Activated CD4-positive, alpha-beta T cell treated with anti-CD3 and anti-CD28 coated beads for 24 hours (primary cell): ENCODE results near the gene SURF4.
A peak's percentile ranks its signal among the peaks of the same experiment; 100 is the strongest.
"Not testable (repeated sequence)": the region's sequence is repeated elsewhere in the genome, so short reads cannot be mapped to it uniquely, and the experiment has no call there.

Experiments used
- DNase-seq, 2 donors: peaks; one replicate each; pipeline ENCODE4 v3.0.0-alpha.2; 2020; ENCODE audit warnings: low read depth in 2 of 2

The SURF4 gene

DNA sequence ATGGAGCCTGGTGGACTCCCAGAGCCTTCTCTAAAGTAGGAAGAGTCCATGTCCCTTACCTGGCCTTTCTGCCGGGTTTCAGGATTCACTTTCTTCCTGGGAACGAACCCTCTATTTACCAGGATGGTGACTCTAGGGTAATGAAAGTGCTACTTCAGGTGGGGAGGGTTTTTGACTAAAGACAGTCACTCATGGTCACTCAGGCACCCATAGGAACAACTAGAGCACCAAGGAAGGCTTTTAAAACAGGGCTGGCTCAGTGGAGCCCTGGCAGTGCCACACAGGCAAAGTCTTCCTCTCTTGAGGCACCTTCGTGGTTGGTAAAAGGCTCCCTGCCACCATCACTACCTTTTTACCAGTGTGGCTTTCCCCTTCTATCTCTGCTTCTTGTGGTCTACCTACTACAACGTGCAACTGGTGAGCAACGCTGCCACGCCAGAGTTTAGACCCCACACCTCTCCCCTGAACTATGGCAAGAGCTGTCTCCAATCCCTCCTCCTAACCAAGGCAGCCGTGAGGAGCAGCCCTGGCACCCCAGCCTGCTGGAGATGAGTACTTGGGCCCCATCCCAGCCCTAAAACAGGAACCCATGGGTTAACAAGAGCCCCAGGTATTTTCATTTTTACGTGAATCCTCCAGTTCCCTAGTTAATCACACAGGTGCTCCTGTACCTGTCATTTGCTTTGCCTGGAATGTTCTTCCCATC lies 23.1 kb downstream of the SURF4 start:
- DNase-seq, result no peak

DNA sequence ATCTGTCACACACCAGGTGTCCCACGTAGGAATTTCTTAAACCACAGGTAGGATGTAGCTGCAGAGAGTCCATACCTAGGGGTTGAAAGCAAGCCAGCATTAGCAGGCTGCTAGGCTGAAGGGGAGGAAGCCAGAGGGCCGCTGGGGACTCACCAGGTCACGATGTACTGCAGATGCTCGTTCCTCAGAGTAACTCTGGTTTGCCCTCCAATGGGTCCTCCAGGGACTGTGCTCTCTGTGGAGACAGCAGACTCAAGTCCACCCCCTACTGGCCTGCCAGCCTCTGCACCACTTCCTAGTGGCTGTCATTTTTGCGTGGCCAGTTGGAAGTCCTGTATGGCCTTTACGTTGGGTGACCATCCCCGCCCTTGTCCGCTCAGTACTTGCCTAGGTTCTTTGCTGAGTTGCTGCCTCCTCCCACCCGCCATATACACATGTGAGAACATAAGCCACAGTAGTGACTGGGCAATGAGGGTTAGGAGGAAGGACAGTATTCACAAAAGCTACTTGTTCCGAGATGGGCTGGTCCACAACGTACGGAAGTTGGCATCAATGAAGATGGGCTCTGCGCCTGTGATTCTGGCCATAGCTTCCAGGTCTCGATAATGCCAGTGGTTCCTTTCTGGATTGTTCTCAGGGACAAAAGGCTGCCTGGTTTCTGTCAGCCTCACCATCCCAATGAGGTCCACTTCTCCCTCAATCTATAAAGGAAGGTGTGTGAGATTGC lies 23.8 kb downstream of the SURF4 start:
- no peak for DNase-seq

DNA sequence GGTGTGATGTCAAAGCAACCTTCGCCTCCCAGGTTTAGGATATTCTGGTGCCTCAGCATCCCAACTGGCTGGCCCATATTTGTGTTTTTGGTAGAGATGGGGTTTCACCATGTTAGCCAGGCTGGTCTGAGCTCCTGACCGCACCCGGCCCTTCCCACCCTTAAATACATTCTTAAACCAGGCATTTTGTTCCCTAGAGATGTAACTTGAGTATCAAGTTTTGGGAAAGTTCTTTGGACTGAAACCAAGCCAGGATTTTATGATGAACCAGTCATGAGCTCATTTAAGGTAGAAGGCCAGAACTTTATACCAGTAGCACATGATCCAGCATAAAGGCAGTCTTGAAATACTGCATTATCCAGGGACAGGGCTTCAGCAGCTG lies 24.3 kb downstream of the SURF4 start:
- DNase-seq, result no peak

DNA sequence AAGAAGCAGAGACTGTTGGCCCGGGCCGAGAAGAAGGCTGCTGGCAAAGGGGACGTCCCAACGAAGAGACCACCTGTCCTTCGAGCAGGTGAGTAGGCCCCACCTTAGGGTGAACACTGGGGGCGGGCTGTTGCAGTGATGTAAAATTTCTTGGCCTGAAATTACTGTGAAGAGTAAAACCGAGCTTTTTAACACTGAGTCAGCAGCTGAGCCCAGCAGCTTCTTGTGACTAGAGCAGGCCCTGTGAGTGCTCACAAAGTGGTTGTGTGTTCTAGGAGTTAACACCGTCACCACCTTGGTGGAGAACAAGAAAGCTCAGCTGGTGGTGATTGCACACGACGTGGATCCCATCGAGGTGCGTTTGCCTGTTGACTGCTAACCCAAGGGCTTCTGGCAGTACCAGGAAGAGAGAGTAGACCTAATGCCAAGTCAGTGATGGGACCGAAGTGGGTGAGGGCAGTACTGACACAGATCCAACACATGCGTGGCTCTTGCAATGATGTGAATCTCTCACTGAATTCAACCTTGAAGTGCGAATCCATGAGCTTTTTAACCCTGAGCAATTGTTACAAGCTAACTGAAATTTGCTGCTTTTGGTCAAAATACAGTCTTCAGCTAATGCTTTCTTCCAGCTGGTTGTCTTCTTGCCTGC lies 25.8 kb downstream of the SURF4 start:
- DNase-seq, result no peak

DNA sequence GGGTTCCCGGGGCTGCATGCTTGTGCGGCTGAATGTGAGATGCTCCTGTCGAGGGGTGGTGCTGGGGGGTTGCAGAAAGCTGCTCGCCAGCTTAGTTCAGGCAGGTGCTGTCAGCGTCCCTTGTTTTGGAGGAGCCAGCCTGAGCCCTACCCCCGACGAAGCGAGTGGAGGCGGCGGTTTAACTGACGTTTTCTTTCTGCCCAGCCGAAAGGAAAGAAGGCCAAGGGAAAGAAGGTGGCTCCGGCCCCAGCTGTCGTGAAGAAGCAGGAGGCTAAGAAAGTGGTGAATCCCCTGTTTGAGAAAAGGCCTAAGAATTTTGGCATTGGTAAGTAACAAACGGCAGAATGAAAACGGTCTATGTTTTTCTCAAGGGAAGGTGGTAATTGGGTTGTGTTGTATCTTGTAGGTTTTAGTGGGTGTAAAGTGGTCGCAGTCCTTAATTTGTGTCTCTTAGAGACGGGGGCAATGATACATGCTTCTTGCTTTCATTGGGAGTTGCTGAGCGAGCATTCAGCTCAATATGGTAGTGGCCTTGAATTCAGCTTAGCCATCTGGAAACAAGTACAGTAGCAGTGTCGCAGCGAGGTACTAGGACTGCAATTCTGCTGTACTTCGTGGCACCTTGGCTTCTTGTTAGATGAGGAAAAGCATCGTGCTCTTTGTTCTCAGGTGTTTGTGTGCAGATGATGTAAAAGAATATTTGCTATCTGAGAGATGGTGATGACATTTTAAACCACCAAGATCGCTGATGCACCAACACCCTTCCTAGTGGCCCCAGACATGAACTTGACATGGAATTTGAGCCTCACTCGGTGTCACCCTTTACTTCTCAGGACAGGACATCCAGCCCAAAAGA lies 26.9 kb downstream of the SURF4 start:
- DNase-seq, result no peak

DNA sequence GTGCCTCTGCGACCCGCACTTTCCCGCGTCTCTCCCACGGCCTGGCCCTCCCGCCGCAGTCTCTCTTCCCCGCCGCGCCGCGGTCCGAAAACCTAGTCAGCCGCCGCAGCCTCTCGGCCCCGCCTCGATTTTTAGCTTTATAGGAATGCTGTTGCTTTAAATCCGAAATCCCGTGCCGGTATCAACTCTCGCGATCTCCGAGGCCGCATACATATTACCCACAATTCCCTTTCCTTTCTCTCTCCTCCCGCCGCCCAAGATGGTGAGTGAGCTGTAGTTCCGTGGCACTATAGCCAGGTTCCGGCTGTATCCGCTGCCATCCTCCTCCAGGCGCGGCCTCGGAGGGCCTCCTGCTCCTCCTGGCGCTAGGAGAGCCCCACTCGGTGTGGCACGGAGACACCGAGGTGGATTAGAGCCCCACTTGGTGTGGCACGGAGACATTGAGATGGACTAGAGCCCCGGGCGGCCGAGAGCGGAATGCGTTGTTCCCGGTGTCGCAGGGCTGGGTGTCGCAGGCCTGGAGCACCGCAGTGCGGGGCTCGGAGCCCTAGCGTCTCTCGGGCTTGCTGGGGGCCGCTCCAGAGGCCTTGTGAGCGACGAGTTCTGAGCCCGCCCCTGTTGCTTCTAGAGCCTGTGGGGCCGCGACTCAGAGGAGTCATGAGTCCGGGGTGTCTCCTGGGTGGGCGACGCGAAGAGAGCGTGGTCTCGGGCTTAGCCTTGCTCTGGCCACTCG lies 27.7 kb downstream of the SURF4 start, which contains the start of the genes MED22 and RPL7A:
Gene MED22 (minus strand): TSS at position 147 of the 733 bp plus-strand sequence. CDS start 1,469 bp downstream, outside the sequence.
Gene RPL7A (plus strand): TSS at position 234 of the 733 bp plus-strand sequence. CDS start 26 bp downstream, at position 260.
- DNase-seq, result peak; percentile 88 to 94

DNA sequence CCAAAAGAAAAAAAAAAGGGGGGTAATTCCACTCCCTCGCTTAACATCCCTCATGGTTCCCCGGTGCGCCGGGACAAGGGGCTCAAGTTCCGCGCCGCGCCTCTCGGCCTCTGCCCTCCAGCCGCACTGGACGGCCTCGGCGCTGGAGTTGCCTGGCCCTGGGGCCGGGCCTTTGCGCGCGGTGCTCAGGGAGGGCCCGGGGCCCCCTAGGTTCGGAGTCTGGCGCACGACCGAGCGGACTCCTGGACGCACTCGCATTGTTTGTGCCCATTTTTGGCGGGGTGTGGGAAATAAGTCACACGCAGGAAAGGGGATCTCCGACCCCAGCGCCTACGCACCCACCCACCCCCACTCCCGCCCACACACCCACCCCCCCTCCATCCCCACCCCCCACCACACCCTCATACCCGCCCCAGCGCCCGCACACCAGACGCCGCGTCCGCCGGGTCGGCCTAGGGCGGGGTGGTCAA lies 28.3 kb downstream of the SURF4 start:
- DNase-seq, result no peak

DNA sequence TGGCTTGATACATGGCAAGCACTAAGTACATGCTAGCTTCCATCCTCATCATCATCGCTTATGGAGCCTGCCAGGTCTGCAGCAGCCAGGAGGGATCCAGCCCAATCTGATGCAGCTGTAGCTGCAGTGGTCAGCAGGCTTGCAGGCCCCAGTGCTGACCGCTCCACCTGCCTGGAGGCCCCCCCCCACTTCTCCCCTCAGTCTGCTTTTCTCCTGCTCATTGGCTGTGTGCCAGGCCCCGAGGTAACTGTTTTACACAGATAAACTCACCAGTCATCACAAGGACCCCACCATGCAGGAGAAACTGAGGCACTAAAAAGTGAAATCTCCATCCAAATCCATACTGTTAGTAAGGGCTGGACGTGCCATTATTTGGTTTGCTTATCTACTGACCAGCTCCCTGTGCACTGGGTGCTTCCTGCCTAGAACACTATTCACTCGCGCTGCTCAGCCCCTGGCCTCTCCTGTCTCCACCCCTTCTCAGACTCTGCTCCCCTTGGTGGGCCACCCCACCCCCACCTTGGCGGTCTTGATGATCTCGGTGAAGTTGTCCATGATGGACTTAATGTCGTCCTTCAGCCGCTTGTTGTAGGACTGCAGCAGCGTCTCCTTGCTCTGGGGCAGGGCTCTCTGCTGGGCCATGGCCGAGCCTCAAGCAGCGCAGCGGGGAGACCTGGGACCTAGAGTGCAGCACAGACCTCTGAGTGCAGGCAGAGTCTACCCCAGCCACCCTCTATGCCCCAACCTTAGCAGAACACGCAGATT lies 29.7 kb downstream of the SURF4 start:
- DNase-seq, result no peak

DNA sequence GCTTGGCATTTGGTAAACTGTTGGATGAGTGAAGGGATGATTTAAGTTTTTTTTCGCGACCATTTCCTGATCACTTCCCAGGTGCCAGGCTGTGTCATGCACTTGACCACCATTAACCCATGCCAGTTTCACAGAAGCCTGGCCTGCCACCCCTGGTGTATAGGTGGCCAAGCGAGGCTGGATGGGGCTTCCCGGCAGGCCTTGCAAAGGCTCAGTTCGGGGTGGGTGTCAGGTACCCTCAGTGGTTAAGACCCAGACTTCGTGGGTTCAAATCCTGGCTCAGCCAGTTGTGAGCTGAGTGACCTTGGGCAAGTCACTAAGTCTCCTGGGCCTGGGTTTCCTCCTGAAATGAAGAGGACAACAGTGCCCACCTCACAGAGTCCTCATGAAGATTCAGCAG lies 30.3 kb downstream of the SURF4 start:
- no peak for DNase-seq

DNA sequence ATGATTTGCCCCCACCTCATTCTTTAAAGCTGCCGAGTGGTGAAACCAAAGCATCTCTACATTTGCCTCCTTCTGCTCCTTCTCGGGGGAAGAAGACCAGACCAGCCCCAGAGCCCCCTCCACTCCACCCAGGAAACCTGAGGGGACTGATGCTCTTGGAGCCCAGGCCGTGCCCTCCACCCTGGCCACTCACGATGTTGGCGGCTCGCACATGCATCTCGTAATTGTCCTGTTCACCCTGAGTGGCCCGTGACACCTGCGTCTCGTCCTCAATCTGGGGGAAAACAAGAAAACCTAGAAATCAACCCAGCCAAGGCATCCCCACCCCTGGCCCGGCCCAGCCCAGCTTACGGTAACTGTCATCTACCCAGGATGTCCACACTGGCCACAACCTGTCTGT lies 30.9 kb downstream of the SURF4 start:
- no peak for DNase-seq

DNA sequence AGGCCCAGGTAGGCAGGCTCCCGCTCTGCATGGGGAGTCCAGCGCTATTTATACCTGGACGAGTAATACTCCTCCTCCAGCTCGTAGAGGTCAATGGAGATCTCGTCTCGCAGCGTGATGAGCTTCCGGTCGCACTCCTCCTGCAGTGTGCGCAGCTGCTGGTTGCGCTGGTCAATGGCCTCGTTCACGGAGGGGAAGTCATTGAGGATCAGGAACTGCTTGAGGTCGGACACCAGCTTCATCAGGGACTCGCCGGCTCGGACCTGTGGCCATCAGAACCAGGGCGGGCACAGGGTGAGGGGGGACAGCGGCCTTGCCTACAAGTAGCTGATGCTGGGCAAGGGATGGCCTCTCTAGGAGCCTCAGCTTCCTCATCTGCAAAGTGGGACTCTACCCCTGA lies 31.8 kb downstream of the SURF4 start:
- DNase-seq, result no peak

DNA sequence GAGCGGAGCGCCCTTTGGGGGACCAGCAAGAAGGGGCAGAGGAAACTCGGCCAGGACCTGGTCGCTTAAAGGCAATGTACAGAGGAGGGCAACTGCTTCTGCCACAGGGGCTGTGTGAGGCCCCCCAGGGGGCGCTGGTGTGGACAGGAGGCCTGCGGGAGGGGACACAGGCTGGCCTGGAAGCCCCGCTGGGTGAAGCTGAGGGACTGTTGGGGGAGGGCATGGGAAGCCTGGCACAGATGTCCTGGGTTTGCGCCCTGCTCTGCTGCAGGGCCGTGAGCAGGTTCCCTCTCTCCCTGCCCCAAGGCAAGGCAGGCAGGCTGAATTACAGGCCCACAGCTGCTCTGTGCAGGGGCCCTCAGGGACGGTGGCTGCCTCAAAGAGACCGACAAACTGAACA lies 33.3 kb downstream of the SURF4 start:
- no peak for DNase-seq

DNA sequence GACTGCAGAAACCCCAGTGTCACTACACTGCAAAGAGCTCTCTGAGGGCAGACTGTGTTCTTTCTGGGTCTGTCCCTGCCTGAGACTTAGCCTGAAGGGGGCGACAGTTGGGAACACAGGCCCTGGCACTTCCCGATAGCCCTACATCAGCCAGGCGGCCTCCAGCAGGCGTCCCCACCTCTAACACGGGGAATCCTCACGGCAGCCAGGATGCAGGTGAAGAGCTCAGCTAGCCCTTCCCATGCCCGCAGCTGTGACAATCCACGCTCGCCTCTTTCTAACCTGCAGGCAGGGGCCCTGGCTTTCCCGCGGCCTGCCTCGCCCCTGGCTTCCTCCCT lies 33.8 kb downstream of the SURF4 start:
- DNase-seq, result no peak

DNA sequence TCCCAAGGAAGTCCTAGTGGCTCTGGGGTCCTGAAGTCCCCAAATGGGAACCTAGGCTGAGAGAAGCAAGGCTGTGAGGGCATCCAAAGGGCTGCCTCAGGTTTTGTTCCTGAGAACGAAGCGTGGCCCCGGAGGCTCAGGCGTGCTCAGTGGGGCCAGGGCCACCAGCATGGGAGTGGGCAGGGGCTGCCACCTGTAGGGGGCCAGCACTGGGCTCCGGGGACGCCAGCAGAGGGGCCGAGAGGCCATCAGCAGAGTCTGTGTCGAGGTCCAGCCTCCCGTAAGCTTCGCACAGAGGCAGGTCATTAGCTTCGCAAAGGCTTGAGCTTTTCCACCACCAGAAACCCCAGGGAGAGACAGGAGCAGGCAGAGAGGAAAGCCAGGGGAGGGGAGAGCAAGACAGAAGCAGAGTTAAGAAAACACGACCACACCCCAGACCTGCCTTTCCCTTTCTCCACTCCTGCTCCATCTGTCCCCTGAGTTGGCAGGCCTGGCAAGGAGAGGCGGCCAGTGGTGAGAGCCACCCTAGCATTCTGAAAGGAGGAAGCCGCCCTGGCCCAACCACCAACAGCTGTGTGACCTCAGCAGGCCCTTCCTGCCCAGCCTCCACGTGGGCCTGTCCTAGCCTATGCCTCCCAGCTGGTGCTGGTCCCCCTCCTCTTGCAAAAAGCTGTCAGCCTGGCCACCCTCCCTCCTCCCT lies 34.3 kb downstream of the SURF4 start:
- DNase-seq, result no peak

DNA sequence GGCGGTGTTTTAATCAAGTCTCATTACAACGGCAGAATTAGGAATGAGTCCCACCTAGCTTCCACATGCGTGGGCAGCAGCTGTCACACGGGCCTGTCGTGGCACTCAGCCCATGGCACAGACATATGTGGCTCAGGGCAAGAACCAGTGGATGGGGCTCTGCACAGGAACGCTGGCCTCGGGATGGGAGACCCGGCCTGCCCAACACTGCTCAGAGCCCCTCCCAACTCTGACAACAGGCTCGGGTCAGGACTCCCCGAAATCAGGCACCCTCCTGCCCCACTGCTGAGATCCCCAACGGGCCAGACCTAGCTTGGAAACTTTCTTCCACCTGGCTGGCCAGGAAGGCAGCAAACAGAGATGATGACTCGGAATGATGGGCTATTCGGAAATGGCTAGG lies 34.9 kb downstream of the SURF4 start:
- DNase-seq, result no peak

DNA sequence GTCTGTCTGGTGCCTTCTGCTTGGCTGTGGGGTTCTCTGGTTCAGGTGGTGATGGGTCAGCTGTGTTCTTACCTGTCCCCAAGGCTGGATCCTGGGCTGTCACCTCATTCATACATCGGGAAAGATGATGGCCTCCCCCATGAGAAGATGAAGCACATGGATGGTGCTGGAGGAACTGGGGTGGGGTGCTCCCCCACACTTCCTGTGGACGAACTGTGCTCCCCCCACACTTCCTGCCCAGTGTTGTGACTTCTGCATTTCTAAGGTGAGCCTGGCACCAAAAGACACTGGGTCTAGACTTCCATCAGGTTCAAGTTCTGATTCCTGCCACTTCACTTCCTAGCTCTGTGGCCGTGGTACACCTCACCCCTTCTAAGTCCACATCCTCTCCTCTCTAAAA lies 35.6 kb downstream of the SURF4 start:
- no peak for DNase-seq

DNA sequence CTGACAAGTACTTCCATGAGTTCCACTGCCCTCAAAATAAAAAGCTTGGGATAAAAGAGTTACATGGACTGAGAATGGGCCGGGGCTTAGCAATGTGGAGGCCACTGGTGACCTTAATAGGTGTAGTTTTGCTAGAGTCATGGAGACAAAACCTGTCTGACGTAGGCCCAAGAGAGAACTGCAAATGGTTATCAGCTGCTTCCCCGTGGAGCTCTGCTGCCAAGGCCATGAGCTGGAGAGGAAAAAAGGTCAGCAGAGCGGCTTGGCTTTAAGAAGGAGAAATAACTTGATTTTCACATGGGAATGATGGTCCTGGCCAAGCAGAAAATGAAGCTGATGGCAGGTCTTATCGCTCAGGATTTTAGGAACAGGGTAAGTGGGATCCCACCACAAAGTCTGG lies 36.2 kb downstream of the SURF4 start:
- DNase-seq, result no peak

DNA sequence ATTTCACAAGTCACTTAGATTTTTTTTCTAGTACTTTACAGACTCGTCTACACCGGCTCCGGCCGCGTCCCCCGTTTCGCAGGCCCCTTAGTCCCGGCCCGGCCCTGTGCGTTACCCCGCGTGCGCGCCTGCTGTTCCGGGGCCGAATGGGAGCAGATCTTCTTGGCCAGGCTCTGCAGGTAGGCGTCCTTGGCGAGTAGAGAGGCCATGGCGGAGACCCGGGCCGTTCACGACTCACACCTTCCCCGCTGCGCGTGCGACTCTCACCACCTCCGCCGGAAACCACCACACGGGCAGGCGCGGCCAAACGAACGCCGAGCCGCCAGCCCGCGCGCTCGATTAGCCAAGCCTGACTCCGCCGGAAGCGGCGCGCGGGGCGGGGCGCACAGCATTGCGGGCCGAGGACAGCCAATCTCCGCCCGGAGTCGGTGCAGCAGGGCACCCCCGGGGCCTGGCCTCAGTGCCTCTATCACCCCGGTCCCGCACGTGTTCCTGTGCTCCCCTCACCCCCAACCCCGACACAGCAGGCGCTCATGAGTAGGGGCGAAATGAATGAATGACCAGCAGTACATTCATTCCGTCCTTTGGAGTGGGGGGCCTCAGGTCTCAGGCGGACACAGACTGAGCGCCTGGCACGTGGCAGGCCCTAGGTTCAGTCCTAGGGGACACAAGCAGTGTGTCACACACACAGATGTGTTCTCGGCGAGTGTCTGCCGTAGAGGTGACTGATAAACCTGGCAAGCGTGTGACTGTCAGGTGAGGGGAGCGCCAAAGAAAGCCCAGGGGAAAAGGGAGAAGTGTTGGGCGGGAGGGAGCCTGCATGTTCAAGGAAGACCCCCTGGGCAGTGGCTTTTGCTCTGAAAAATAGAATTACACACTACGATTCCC lies 39.7 kb downstream of the SURF4 start, which contains the start of gene SURF6:
Gene SURF6 (minus strand): TSS at position 265 of the 888 bp plus-strand sequence. CDS start 56 bp downstream, at position 209.
- DNase-seq, result peak; percentile 88 to 92

DNA sequence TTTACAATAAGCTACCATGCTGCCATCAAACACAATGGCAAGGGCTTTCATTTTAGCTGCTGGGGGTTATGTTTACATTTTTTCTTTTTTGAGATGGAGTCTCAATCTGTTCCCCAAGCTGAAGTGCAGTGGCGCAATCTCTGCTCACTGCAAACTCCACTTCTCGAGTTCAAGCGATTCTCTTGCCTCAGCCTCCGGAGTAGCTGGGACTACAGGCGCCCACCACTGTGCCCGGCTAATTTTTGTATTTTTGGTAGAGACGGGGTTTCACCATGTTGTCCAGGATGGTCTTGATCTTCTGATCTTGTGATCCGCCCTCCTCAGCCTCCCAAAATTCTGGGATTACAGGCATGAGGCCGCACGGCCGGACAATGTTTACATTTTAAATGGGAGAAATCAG lies 41.0 kb downstream of the SURF4 start:
- DNase-seq, result not testable (repeated sequence)
